HG02852 (cell line): ENCODE data around the gene EDN1.

Experiments
- ATAC-seq: cut with Tn5 transposase; IDR thresholded peaks from one replicate; pipeline ENCODE4 v1.9.1; 2021; ENCODE audit warnings: mild to moderate bottlenecking, moderate library complexity; ENCODE audit not compliant: unreplicated experiment

The EDN1 gene

GRCh38 chr6:12269110-12269509, 21.1 kb upstream of the EDN1 start:
- ATAC-seq: no peak

GRCh38 chr6:12270551-12271230, 19.5 kb upstream of the EDN1 start:
- ATAC-seq: no peak

- ATAC-seq: no peak
These were observed 18.6 kb upstream of the EDN1 start for GRCh38 chr6:12271594-12271993.

GRCh38 chr6:12271997-12272396, 18.2 kb upstream of the EDN1 start:
- ATAC-seq: no peak

GRCh38 chr6:12275107-12275506, 15.1 kb upstream of the EDN1 start:
- no peak for ATAC-seq

- no peak for ATAC-seq
These were observed 13.2 kb upstream of the EDN1 start for GRCh38 chr6:12276930-12277315.

- ATAC-seq: no peak
These were observed 12.8 kb upstream of the EDN1 start for GRCh38 chr6:12277386-12277785.

- no peak for ATAC-seq
These were observed 11.2 kb upstream of the EDN1 start for GRCh38 chr6:12278915-12279314.

- no peak for ATAC-seq
These were observed 10.7 kb upstream of the EDN1 start for GRCh38 chr6:12279322-12280091.

GRCh38 chr6:12280458-12280857, 9.7 kb upstream of the EDN1 start:
- no peak for ATAC-seq

GRCh38 chr6:12280902-12281301, 9.3 kb upstream of the EDN1 start:
- ATAC-seq: no peak

GRCh38 chr6:12283904-12284303, 6.3 kb upstream of the EDN1 start:
- no peak for ATAC-seq

GRCh38 chr6:12286373-12287110, 3.6 kb upstream of the EDN1 start:
- no peak for ATAC-seq

- ATAC-seq: no peak
These were observed 1.9 kb upstream of the EDN1 start for GRCh38 chr6:12288211-12288618.

GRCh38 chr6:12288914-12289313, 1.2 kb upstream of the EDN1 start:
- no peak for ATAC-seq

- no peak for ATAC-seq
These were observed 719 bp upstream of the EDN1 start for GRCh38 chr6:12289365-12289919.

- no peak for ATAC-seq
These were observed 1.1 kb downstream of the EDN1 start for GRCh38 chr6:12291071-12291838.

GRCh38 chr6:12291839-12292604, 1.9 kb downstream of the EDN1 start:
- no peak for ATAC-seq

GRCh38 chr6:12293235-12293930, 3.2 kb downstream of the EDN1 start:
- no peak for ATAC-seq
